A172 (cell line): ENCODE measurements around the gene CLTCL1. TPM values are rescaled to one million over a fixed set of nuclear protein-coding genes. Genes with fewer than 3 reads are reported as not detected.
"Not testable (repeated sequence)": the region's sequence is repeated elsewhere in the genome, so short reads cannot be mapped to it uniquely, and the experiment has no call there.

Experiments used
- DNase-seq: peaks from one replicate; pipeline ENCODE4 v3.0.0-alpha.2; 2015; ENCODE audit warnings: low spot score
- total RNA-seq: library from RNA; depleted of rRNA; stranded (reverse); fragments of >200 nt; shearing (Covaris generic); gene quantifications from 2 replicates; pipeline ENCODE4 v1.2.3, GENCODE V29; 2014; rRNA removed

The CLTCL1 gene
- total RNA-seq = 2.7 and 3.4 TPM in 2 replicates

GRCh38 chr22:19291580-19292457 is at the start of gene CLTCL1:
CLTCL1 (minus strand) TSS chr22:19291719; CDS start chr22:19291641, 78 bp downstream.
- DNase-seq = peak; percentile 29

GRCh38 chr22:19337137-19337536 is 45.6 kb upstream of the CLTCL1 start:
- DNase-seq = no peak

GRCh38 chr22:19336133-19337075 is 44.9 kb upstream of the CLTCL1 start:
- no peak for DNase-seq

GRCh38 chr22:19331975-19332374 is 40.5 kb upstream of the CLTCL1 start:
- DNase-seq = no peak

- no peak for DNase-seq
These were observed 40.0 kb upstream of the CLTCL1 start for GRCh38 chr22:19331474-19331873.

- DNase-seq = no peak
These were observed 39.4 kb upstream of the CLTCL1 start for GRCh38 chr22:19330865-19331418.

- not testable (repeated sequence) for DNase-seq
These were observed 38.7 kb upstream of the CLTCL1 start for GRCh38 chr22:19330205-19330604.

- DNase-seq = no peak
These were observed 37.9 kb upstream of the CLTCL1 start for GRCh38 chr22:19329454-19329853.

- DNase-seq = peak; percentile 1
These were observed 33.9 kb upstream of the CLTCL1 start for GRCh38 chr22:19325296-19325948.

GRCh38 chr22:19323420-19323819 is 31.9 kb upstream of the CLTCL1 start:
- not testable (repeated sequence) for DNase-seq

GRCh38 chr22:19321757-19322156 is 30.2 kb upstream of the CLTCL1 start:
- no peak for DNase-seq

GRCh38 chr22:19320136-19320535 is 28.6 kb upstream of the CLTCL1 start:
- DNase-seq = not testable (repeated sequence)

- no peak for DNase-seq
These were observed 27.8 kb upstream of the CLTCL1 start for GRCh38 chr22:19319281-19319680.

- DNase-seq = no peak
These were observed 26.3 kb upstream of the CLTCL1 start for GRCh38 chr22:19317865-19318264.

- DNase-seq = no peak
These were observed 16.4 kb upstream of the CLTCL1 start for GRCh38 chr22:19307872-19308271.

- not testable (repeated sequence) for DNase-seq
These were observed 15.0 kb upstream of the CLTCL1 start for GRCh38 chr22:19306535-19306934.

GRCh38 chr22:19304547-19304946 is 13.0 kb upstream of the CLTCL1 start:
- no peak for DNase-seq

- no peak for DNase-seq
These were observed 12.3 kb upstream of the CLTCL1 start for GRCh38 chr22:19303785-19304184.

GRCh38 chr22:19295733-19296132 is 4.2 kb upstream of the CLTCL1 start:
- DNase-seq = no peak

GRCh38 chr22:19292458-19293230 is 1.1 kb upstream of the CLTCL1 start:
- no peak for DNase-seq

GRCh38 chr22:19291218-19291579 is 320 bp downstream of the CLTCL1 start:
- no peak for DNase-seq
